ENCODE results near the gene PNKP. TPM values are rescaled to one million over a fixed set of nuclear protein-coding genes. Genes with fewer than 3 reads are reported as not detected.

PNKP gene
- total RNA-seq, 2 experiments from 2014 or later, result 58.8 to 65.9 TPM

- Mint-ChIP-seq H3K4me3 (no peak overlapping the region), H3K9me3 (no peaks in the 10 kb centered on the region), H3K27me3 (no peaks in the 10 kb centered on the region), H3K4me1 (ENCODE audit: low read depth) (peaks cover 10% of the 10 kb centered on the region), H3K27ac (no peak overlapping the region), H3K36me3 (ENCODE audit: low read depth) (peaks cover 6% of the 10 kb centered on the region)
- TF ChIP-seq CTCF (IDR thresholded peaks at IDR 0.05), result no peak
- no peak for ATAC-seq
- intact Hi-C loops (cut with micrococcal nuclease), result no loop called here
- no peak for DNase-seq
- CTCF ChIA-PET, result interaction anchor here (1.3 kb wide), 1 partner anchor 10 kb away, joined by 3 read pairs; no protein-coding TSS in a partner anchor
- POLR2A ChIA-PET, result interaction anchor here (0.7 to 1.3 kb wide), 2 partner anchors 10 to 172 kb away, joined by 3 read pairs; no protein-coding TSS in a partner anchor
Measured at GRCh38 chr19:49857838-49858087, 9.6 kb downstream of the PNKP start.

- POLR2A ChIA-PET, result no interaction called here
Measured at GRCh38 chr19:49857061-49857837, 10.1 kb downstream of the PNKP start.

GRCh38 chr19:49856574-49857021 is 10.8 kb downstream of the PNKP start:
- ChIA-PET CTCF (no interaction called here), POLR2A (interaction anchor here (6.5 kb wide), 1 partner anchor 9 kb away, joined by 64 read pairs; the partner anchor contains the start of gene PNKP)
- no peak overlapping the region for H3K27ac Mint-ChIP-seq
- intact Hi-C loops (cut with micrococcal nuclease), result no loop called here
- H3K4me3 Mint-ChIP-seq, result no peak overlapping the region
- no peaks in the 10 kb centered on the region for H3K27me3 Mint-ChIP-seq
- DNase-seq (no peak), ATAC-seq (no peak)
- H3K36me3 Mint-ChIP-seq (ENCODE audit: low read depth), result peaks cover 6% of the 10 kb centered on the region
- no peaks in the 10 kb centered on the region for H3K9me3 Mint-ChIP-seq
- H3K4me1 Mint-ChIP-seq (ENCODE audit: low read depth), result peaks cover 19% of the 10 kb centered on the region
- no peak for TF ChIP-seq CTCF (IDR thresholded peaks at IDR 0.05)

More at GRCh38 chr19:49857061-49857837, 10.1 kb downstream of the PNKP start:
- Mint-ChIP-seq H3K4me1 (ENCODE audit: low read depth) (peaks cover 15% of the 10 kb centered on the region), H3K36me3 (ENCODE audit: low read depth) (peaks cover 6% of the 10 kb centered on the region), H3K27me3 (no peaks in the 10 kb centered on the region), H3K4me3 (no peak overlapping the region), H3K27ac (no peak overlapping the region), H3K9me3 (no peaks in the 10 kb centered on the region)
- DNase-seq (no peak), ATAC-seq (no peak)
- intact Hi-C loops (cut with micrococcal nuclease), result no loop called here
- CTCF ChIA-PET, result interaction anchor here (1.3 kb wide), 1 partner anchor 10 kb away, joined by 3 read pairs; no protein-coding TSS in a partner anchor
- no peak for TF ChIP-seq CTCF (IDR thresholded peaks at IDR 0.05)

- H3K4me3 Mint-ChIP-seq, result no peak overlapping the region
- CTCF ChIA-PET, result no interaction called here
- intact Hi-C loops (cut with micrococcal nuclease), result no loop called here
- no peaks in the 10 kb centered on the region for H3K27me3 Mint-ChIP-seq
- POLR2A ChIA-PET, result interaction anchor here (1.7 to 6.5 kb wide), 2 partner anchors 9 to 44 kb away, joined by 6 to 64 read pairs; partner anchors contain the start of gene PNKP
- DNase-seq, result no peak
- H3K27ac Mint-ChIP-seq, result no peak overlapping the region
- no peaks in the 10 kb centered on the region for H3K9me3 Mint-ChIP-seq
- H3K36me3 Mint-ChIP-seq (ENCODE audit: low read depth), result peaks cover 6% of the 10 kb centered on the region
- no peak for ATAC-seq
- TF ChIP-seq CTCF (IDR thresholded peaks at IDR 0.05), result no peak
- H3K4me1 Mint-ChIP-seq (ENCODE audit: low read depth), result peaks cover 19% of the 10 kb centered on the region
Measured at GRCh38 chr19:49855676-49856573, 11.5 kb downstream of the PNKP start.
